Thoracic aorta (tissue), 2 donors: ENCODE results near the gene LAMA5. TPM values are rescaled to one million over a fixed set of nuclear protein-coding genes. Genes with fewer than 3 reads are reported as not detected.

Experiments used
- ATAC-seq: fragments of 150-250 bp; one replicate; pipeline ENCODE4 v1.8.0; 2017; ENCODE audit warnings: low read depth; ENCODE audit not compliant: insufficient number of reproducible peaks, low FRiP score
- DNase-seq: peaks from one replicate; pipeline ENCODE4 v3.0.0-alpha.2; 2020; ENCODE audit warnings: low spot score
- H3K27ac ChIP-seq, 2 donors: fragments of 200-600 bp; sonication (generic); 1 replicate in 1 of 2; 2 replicates in 1 of 2; pipeline ENCODE4 v1.5.1; 2016; ENCODE audit warnings: mild to moderate bottlenecking in 2 of 2, moderate library complexity in 2 of 2
- H3K27me3 ChIP-seq: fragments of 200-600 bp; sonication (generic); replicated peaks from 2 replicates; pipeline ENCODE4 v1.6.0; 2016; ENCODE audit warnings: mild to moderate bottlenecking; ENCODE audit not compliant: insufficient read depth
- H3K36me3 ChIP-seq: fragments of 200-600 bp; sonication (generic); one replicate; pipeline ENCODE4 v1.5.1; 2016
- H3K4me1 ChIP-seq, 2 donors: fragments of 200-600 bp; sonication (generic); 1 replicate in 1 of 2; 2 replicates in 1 of 2; pipeline versions ENCODE4 v1.5.1 to v1.6.0; 2016; ENCODE audit warnings: low read depth in 2 of 2, mild to moderate bottlenecking in 1 of 2; ENCODE audit not compliant: control insufficient read depth in 1 of 2
- H3K4me3 ChIP-seq: fragments of 200-600 bp; sonication (generic); 2 replicates; pipeline ENCODE4 v1.5.1; 2016; ENCODE audit warnings: mild to moderate bottlenecking
- H3K9me3 ChIP-seq: fragments of 200-600 bp; sonication (generic); 2 replicates; pipeline ENCODE4 v1.5.1; 2016
- total RNA-seq, 2 donors: library from RNA; depleted of rRNA; stranded (reverse); fragments of >200 nt; gene quantifications; one replicate each; pipeline versions ENCODE4 v1.1.0 to v1.2.3, GENCODE V29; 2016
- TF ChIP-seq, protein P1 (sequence below): fragments of 200-600 bp; sonication (generic); IDR thresholded peaks from one replicate; pipeline ENCODE4 v1.5.1; 2019; ENCODE audit warnings: antibody characterized with exemption

LAMA5 gene
- total RNA-seq, 2 donors from 2014 or later = 289 to 333 TPM

DNA sequence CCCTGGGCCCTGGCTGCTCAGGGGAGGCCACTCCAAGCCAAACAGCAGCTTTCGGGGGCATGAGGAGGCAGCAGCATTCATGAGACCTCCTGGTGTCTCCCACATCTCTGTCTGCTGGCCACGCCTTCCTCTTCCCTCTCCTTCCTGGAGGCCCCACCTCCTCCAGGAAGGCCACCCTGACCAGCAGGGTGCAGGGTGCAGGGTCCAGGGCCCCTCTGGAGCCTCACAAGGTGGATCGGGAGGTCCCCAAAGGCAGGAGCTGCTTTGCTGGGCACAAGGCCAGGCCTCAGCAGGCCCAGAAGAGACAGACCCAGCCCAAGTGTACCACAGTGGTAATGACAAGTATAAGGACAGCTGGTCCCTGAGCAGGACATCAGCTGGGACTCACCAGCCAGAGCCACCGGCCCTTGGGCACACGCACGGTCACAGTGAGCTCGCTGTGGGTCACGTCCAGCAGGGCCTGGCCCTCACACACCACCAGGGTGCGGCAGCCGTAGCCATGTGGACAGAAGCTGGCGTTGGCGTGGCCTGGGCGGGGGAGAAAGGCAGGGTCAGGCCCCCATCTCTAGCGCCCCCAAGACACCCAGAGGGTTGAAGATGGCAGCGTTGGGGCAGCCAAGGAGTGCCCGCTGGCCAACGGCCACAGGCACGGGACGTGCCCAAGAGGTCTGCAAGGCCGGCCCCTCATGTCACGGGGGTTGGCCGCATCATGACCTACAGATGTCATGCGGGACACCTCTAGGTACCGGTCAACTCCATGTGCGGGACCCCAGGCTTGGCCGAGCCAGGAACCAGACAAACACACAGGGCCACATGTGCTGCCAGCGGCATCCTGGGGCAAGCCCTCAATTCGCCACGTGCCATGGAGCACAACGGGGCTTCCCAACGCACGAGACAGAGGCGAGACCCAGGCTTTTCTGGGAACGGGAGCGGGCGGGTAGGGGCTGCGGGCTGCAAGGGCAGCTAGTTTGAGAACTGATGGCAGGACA lies 37.4 kb downstream of the LAMA5 start:
- TF ChIP-seq, protein P1, sequence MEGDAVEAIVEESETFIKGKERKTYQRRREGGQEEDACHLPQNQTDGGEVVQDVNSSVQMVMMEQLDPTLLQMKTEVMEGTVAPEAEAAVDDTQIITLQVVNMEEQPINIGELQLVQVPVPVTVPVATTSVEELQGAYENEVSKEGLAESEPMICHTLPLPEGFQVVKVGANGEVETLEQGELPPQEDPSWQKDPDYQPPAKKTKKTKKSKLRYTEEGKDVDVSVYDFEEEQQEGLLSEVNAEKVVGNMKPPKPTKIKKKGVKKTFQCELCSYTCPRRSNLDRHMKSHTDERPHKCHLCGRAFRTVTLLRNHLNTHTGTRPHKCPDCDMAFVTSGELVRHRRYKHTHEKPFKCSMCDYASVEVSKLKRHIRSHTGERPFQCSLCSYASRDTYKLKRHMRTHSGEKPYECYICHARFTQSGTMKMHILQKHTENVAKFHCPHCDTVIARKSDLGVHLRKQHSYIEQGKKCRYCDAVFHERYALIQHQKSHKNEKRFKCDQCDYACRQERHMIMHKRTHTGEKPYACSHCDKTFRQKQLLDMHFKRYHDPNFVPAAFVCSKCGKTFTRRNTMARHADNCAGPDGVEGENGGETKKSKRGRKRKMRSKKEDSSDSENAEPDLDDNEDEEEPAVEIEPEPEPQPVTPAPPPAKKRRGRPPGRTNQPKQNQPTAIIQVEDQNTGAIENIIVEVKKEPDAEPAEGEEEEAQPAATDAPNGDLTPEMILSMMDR = no peak
- no peak overlapping the region for H3K4me3 ChIP-seq
- H3K27me3 ChIP-seq = no peaks in the 10 kb centered on the region
- DNase-seq (no peak), ATAC-seq (no peak)
- H3K9me3 ChIP-seq = no peaks in the 10 kb centered on the region
- H3K36me3 ChIP-seq = peaks cover 82% of the 10 kb centered on the region
- no peak overlapping the region for H3K27ac ChIP-seq
- H3K4me1 ChIP-seq = no peaks in the 10 kb centered on the region

DNA sequence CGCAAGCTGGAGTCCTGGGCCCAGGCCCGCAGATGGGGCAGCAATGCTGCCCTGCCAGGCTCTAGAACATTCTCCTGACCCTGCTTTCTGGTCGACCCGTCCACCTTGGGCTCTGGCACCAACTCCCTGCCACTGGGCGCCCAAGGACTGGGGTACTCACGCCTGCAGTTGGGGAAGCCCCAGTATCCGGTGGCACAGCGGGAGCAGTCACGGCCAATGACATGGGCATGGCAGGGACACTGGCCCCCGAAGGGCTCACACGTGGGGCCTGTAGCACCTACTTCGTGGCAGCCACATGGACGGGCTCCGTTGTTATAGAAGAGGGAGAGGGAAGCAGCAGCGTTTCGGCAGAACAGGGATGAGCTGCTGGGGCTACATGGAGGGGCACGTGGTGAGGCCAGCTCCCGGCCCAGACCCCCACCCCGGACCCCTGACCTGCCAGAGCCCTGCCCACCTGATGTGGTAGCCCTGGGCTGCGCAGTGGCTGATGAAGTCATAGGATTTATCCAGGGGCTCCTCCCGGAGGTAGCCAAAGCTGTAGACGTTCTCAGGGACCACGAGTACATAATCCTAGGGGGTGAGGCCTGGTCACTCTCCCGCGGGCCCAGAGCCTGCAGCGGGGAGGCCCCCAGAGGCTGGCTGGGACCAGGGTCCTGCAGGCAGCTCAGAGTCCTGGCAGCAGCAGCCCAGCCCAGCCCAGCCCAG lies 38.3 kb downstream of the LAMA5 start:
- Histone ChIP-seq H3K4me3 (no peak overlapping the region), H3K36me3 (peaks cover 82% of the 10 kb centered on the region), H3K27ac (no peak overlapping the region), H3K27me3 (no peaks in the 10 kb centered on the region), H3K4me1 (no peaks in the 10 kb centered on the region), H3K9me3 (no peaks in the 10 kb centered on the region)
- TF ChIP-seq, protein P1 = no peak
- DNase-seq = no peak
- no peak for ATAC-seq

DNA sequence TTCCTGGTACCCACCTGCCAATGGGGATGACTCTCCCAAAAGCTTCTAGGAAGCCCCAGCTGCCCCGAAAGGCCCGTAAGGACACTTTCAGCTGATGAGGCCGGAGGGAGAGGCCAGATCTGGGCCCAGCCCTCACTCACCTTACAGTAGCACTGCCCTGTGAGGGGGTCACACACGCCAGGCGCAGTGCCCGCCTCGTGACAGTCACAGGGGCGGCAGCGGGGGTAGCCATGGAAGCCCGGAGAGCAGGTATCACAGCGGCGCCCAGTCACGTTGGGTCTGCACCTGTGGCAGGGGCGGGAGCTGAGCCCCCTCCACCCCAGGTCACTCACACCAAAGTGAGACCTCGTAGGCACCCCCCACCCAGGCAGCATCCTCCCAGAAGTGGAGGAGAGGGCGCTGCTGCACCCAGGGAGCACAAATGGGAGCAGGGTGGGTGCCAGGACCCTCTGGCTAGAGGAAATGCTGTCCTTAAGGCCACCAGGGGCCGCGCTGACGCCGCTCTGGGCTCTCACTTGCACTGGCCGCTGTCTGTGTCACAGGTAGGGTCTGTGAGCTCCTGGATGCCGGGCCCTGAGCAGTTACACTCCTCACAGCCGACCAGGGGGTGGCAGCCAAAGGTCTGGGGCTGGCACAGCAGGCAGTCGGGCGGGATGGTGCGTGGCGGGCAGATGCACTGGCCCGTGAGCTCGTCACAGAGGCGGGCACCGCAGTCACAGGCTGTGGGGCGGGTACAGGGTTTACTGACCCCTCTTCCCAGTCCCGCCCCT lies 39.2 kb downstream of the LAMA5 start:
- ATAC-seq = no peak
- H3K27ac ChIP-seq = no peak overlapping the region
- H3K9me3 ChIP-seq = no peaks in the 10 kb centered on the region
- H3K27me3 ChIP-seq = no peaks in the 10 kb centered on the region
- TF ChIP-seq, protein P1 = no peak
- H3K4me3 ChIP-seq = no peak overlapping the region
- H3K4me1 ChIP-seq = no peaks in the 10 kb centered on the region
- H3K36me3 ChIP-seq = peaks cover 82% of the 10 kb centered on the region
- no peak for DNase-seq

DNA sequence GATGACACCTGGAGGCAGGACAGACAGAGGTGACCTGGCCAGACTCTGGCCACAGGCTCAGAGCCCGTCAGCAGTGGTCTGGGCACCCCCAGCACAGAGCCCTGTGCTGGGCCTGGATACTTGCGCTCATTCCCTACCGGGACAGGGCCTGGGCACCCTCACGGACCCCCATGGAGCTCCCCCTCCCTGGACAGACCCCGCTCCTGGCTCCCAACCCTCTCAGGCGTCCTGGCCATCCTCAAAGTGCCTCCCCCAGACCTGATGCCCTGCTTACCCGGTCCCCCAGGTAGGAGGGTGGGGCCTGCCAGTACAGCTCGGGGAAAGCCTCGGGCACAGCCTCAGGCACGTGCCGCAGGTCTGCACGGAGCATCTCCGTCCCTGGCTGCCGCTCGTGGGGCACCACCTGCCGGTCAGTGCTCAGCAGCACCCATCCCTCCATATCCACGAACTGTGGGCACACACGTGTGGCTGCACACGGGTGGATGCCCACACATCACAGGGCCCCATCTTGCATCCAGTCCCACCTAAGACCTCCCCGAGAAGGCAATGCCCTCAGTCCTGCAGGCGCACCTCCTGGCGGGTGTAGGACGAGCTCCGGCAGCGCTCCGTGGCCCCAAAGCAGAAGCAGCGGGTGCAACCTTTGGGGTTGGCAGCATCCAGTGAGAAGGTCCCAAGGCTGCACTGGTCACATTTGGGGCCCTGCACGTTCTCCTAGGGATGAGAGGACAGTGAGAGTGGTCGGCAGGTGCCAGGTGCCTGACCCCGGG lies 40.0 kb downstream of the LAMA5 start:
- ATAC-seq (no peak), DNase-seq (no peak)
- TF ChIP-seq, protein P1 = no peak
- Histone ChIP-seq H3K4me1 (no peaks in the 10 kb centered on the region), H3K27ac (no peak overlapping the region), H3K27me3 (no peaks in the 10 kb centered on the region), H3K36me3 (peaks cover 75% of the 10 kb centered on the region), H3K4me3 (no peak overlapping the region), H3K9me3 (no peaks in the 10 kb centered on the region)
